ENCODE data around the gene RFX3.

DNA sequence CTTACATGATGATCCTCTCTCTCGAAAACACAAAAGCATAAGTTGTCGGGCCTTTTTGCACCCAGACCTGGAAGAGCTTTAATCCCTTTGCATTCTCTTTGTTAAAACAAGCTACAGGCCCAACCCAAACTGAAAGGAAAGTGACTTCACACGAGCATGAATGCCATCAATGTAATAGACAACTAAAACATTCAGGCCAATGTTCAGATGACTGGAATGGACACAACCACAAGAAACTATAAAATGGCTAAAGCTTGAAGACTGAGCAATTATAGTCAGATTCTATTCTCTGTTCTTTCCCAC is 45.5 kb downstream of the RFX3 start:
- TF ChIP-seq, protein P1, sequence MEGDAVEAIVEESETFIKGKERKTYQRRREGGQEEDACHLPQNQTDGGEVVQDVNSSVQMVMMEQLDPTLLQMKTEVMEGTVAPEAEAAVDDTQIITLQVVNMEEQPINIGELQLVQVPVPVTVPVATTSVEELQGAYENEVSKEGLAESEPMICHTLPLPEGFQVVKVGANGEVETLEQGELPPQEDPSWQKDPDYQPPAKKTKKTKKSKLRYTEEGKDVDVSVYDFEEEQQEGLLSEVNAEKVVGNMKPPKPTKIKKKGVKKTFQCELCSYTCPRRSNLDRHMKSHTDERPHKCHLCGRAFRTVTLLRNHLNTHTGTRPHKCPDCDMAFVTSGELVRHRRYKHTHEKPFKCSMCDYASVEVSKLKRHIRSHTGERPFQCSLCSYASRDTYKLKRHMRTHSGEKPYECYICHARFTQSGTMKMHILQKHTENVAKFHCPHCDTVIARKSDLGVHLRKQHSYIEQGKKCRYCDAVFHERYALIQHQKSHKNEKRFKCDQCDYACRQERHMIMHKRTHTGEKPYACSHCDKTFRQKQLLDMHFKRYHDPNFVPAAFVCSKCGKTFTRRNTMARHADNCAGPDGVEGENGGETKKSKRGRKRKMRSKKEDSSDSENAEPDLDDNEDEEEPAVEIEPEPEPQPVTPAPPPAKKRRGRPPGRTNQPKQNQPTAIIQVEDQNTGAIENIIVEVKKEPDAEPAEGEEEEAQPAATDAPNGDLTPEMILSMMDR (IDR thresholded peaks at IDR 0.05): no peak
- TF ChIP-seq POLR2AphosphoS5 (IDR thresholded peaks at IDR 0.05; ENCODE audit: insufficient read depth in 1 of 2, low read depth in 1 of 2): no peak
- no peak for TF ChIP-seq POLR2A (IDR thresholded peaks at IDR 0.05)
